Calu3 (cell line): Measurements from ENCODE around the gene TBC1D13. TPM values are rescaled to one million over a fixed set of nuclear protein-coding genes. Genes with fewer than 3 reads are reported as not detected.

Experiments used
- BruUV-seq: library from RNA; stranded (reverse); fragments of 400-500 nt; replicated peaks from 2 replicates; lab custom pipeline; 2021; lab: Mats Ljungman, UMichigan
- CTCF ChIA-PET: fragments of 300-600 bp; sonication (Branson Sonifier 250); formaldehyde crosslinking; loops from one replicate; lab custom pipeline; 2022; ENCODE audit warnings: antibody characterized with exemption; lab: Charles Lee
- DNase-seq: peaks from one replicate; pipeline ENCODE4 v3.0.0; 2022
- H3K27ac Mint-ChIP-seq: one replicate; pipeline ENCODE4 v1.8.0; 2022; ENCODE audit warnings: mixed read lengths; ENCODE audit not compliant: unreplicated experiment
- H3K27me3 Mint-ChIP-seq: one replicate; pipeline ENCODE4 v1.8.0; 2022; ENCODE audit warnings: mixed read lengths; ENCODE audit not compliant: unreplicated experiment
- H3K36me3 Mint-ChIP-seq: one replicate; pipeline ENCODE4 v1.8.0; 2022; ENCODE audit warnings: mild to moderate bottlenecking, moderate library complexity, mixed read lengths; ENCODE audit not compliant: insufficient read depth, unreplicated experiment
- H3K4me1 Mint-ChIP-seq: one replicate; pipeline ENCODE4 v1.8.0; 2022; ENCODE audit warnings: mild to moderate bottlenecking, low read depth, mixed read lengths; ENCODE audit not compliant: unreplicated experiment
- H3K4me3 Mint-ChIP-seq: one replicate; pipeline ENCODE4 v1.8.0; 2022; ENCODE audit warnings: mild to moderate bottlenecking, low read depth, moderate library complexity, mixed read lengths; ENCODE audit not compliant: unreplicated experiment
- H3K9me3 Mint-ChIP-seq: one replicate; pipeline ENCODE4 v1.8.0; 2022; ENCODE audit warnings: low read depth, mixed read lengths; ENCODE audit not compliant: unreplicated experiment
- intact Hi-C: fragments of 100-400 bp; cut with micrococcal nuclease; formaldehyde crosslinking; loops from one replicate; pipeline ENCODE4 v1.10.0; 2022; ENCODE audit not compliant: unreplicated experiment
- total RNA-seq: library from RNA; stranded (reverse); gene quantifications from 2 replicates; pipeline ENCODE4 v1.2.3, GENCODE V29; 2022
- TF ChIP-seq, protein P1 (sequence below): fragments of 200-600 bp; IDR thresholded peaks from one replicate; pipeline ENCODE4 v1.8.0; 2022; ENCODE audit warnings: antibody characterized with exemption; ENCODE audit not compliant: unreplicated experiment

The TBC1D13 gene
- total RNA-seq, 1 experiment from 2014 or later = 16.6 TPM

DNA sequence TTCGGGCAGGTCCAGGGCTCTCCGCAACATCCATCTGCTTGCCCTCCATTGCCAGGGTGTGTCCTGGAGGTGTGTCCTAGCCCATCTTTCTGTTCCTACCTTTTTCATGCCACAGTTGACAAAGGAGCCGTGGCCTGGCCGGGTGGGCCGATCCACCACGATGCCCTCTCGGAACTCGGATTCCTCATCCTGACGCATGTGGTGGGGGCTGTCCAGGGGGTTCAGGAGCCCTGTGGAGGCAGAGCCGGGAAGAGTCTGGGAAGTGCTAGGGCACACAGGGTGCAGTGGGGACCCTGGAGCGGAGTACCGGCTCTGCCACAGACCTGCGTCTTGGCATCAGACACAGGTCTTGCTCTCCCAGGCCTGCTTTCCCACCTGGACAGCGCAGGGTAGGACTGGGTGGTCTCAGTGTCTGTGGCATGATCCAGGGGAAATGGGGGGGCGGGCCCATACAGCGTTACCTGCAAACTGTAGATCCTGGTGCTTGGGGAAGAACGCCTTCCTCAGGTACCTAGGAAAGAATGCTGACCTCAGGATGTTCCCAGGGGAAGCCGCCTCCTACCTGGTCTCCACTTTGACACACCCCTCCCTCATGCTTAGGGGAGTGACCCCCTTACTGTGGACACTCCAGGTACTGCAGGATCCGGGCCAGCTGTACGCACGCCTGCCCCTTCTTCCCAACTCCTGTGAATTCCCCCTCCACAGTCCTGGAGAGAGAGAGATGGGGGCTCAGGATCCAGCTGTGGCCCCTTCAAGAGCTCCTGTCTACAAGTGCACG, 39.1 kb downstream of the TBC1D13 start:
- Mint-ChIP-seq H3K9me3 (no peaks in the 10 kb centered on the region), H3K4me3 (no peak overlapping the region), H3K27ac (no peak overlapping the region), H3K36me3 (peaks cover 40% of the 10 kb centered on the region), H3K4me1 (peaks cover 9% of the 10 kb centered on the region), H3K27me3 (no peaks in the 10 kb centered on the region)
- TF ChIP-seq, protein P1, sequence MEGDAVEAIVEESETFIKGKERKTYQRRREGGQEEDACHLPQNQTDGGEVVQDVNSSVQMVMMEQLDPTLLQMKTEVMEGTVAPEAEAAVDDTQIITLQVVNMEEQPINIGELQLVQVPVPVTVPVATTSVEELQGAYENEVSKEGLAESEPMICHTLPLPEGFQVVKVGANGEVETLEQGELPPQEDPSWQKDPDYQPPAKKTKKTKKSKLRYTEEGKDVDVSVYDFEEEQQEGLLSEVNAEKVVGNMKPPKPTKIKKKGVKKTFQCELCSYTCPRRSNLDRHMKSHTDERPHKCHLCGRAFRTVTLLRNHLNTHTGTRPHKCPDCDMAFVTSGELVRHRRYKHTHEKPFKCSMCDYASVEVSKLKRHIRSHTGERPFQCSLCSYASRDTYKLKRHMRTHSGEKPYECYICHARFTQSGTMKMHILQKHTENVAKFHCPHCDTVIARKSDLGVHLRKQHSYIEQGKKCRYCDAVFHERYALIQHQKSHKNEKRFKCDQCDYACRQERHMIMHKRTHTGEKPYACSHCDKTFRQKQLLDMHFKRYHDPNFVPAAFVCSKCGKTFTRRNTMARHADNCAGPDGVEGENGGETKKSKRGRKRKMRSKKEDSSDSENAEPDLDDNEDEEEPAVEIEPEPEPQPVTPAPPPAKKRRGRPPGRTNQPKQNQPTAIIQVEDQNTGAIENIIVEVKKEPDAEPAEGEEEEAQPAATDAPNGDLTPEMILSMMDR = no peak
- CTCF ChIA-PET = no interaction called here
- BruUV-seq = no TSS peak
- intact Hi-C loops = no loop called here
- no peak for DNase-seq

DNA sequence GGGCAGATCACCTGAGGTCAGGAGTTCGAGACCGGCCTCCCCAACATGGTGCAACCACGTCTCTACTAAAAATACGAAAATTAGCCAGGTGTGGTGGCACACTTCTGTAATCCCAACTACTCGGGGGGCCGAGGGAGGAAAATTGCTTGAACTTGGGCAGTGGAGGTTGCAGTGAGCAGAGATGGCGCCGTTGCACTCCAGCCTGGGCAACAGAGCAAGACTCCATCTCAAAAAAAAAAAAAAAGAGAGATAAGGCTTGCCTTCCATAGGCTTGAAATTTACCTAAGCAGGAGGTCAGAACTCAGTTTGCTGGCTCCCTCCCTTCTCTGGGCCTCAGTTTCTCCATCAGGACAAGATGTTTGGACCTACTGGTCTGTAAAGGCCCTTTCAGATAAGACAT, 41.2 kb downstream of the TBC1D13 start:
- Mint-ChIP-seq H3K4me3 (peak overlapping the region; percentile 99), H3K9me3 (no peaks in the 10 kb centered on the region), H3K27me3 (no peaks in the 10 kb centered on the region), H3K4me1 (peaks cover 9% of the 10 kb centered on the region), H3K36me3 (peaks cover 25% of the 10 kb centered on the region), H3K27ac (no peak overlapping the region)
- BruUV-seq = no TSS peak
- intact Hi-C loops = no loop called here
- TF ChIP-seq, protein P1 = no peak
- no peak for DNase-seq
- CTCF ChIA-PET = no interaction called here

DNA sequence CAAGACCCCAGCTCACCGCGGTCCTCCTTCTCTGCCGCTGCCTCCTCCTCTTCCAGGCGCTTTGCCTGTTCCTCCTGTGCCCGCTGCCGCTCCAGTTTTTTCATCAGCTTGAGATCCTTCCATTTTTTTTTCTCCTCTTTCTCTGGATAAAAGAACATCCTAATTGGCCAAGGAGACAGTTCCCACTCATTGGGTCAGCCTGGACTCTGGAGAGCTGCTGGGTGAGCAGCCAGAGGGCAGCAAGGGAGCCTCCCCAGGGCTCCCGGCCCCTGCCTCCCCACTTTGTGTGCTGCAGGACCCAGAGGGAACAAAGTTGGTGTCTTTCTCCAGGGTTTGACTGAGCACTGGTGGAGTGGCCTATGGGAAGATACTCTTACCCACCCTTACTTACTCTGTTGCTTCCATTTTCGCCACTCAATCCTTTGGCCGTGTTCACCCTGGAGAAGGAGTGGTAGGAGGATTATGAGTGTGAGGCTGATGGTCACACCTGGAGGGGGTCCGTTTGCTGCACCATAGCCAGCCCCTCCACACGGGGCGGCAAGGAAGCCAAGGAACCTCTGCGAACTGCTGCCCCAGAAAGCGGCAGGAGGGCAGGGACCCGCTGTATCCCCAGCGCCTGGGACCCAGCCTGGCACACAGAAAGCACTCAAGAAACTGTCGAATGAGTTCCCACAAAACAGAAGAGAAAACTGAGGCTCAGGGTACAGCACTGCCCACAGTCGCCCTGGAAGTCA, 41.8 kb downstream of the TBC1D13 start:
- BruUV-seq = TSS peak; percentile 35
- H3K27me3 Mint-ChIP-seq = no peaks in the 10 kb centered on the region
- peaks cover 9% of the 10 kb centered on the region for H3K4me1 Mint-ChIP-seq
- intact Hi-C loops = no loop called here
- peaks cover 25% of the 10 kb centered on the region for H3K36me3 Mint-ChIP-seq
- TF ChIP-seq, protein P1 = no peak
- CTCF ChIA-PET = interaction anchor here (0.5 to 1.8 kb wide), 3 partner anchors 11 to 190 kb away, joined by 3 to 22 read pairs (median 3); partner anchors contain the start of gene ENDOG
- DNase-seq = no peak
- H3K4me3 Mint-ChIP-seq = peak overlapping the region; percentile 99
- no peaks in the 10 kb centered on the region for H3K9me3 Mint-ChIP-seq
- H3K27ac Mint-ChIP-seq = peak overlapping the region; percentile 90

DNA sequence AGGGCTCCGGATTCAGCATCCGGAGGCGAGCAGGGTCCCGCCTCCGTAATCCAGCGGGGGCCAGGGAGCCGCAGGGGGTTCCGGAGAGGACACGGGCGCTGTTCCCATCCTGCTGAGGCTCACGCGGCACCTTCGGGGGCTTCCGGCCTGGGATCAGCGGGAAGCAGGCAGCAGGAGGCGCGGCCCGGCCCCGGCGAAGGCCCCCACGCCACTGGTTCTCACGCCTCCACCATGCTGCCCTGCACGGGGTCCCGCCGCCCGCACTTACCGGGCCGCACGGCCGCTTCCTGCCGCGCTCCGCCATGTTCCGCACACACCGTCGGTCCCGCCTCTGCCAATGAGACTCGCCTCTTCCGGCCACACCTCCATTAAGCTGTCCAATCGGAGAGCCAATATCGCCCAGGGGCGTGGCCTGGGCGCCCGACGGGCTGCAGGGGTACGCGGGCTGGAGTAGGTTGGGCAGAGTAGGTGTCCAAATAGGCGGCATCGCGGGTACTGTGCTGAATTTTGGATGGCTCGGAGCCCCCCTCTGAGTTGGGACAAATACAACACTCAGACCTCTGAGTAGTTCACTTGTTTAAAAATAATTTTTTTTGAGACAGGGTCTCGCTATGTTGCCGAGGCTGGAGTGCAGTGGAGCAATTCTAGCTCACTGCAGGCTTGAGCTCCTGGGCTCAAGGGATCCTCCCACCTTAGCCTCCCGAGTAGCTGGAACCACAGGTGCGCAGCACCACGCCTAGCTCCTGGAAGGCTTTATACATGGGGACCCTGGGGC, 42.6 kb downstream of the TBC1D13 start, which contains the start of gene SPOUT1:
Gene SPOUT1, minus strand, starts transcription at position 318 of the 775 bp plus-strand sequence. Its CDS starts 14 bp downstream, at position 304.
- Mint-ChIP-seq H3K27me3 (no peaks in the 10 kb centered on the region), H3K36me3 (peaks cover 25% of the 10 kb centered on the region)

More for the DNA sequence above, 42.6 kb downstream of the TBC1D13 start, which contains the start of gene SPOUT1:
- BruUV-seq = no TSS peak
- Mint-ChIP-seq H3K9me3 (no peaks in the 10 kb centered on the region), H3K27ac (peak within 1 kb of the TSS; percentile 90), H3K4me1 (peaks cover 9% of the 10 kb centered on the region), H3K4me3 (peak within 1 kb of the TSS; percentile 99)
- TF ChIP-seq, protein P1 = no peak
- CTCF ChIA-PET = interaction anchor here (0.5 to 1.8 kb wide), 4 partner anchors 12 to 189 kb away, joined by 3 to 22 read pairs (median 4); partner anchors contain the start of gene ENDOG
- intact Hi-C loops = no loop called here
- DNase-seq = peak; percentile 91
